Lower leg skin (tissue), 4 donors: Measurements from ENCODE around the gene MYH9. TPM values are rescaled to one million over a fixed set of nuclear protein-coding genes. Genes with fewer than 3 reads are reported as not detected.

Experiments used
- DNase-seq, 2 donors: peaks; one replicate each; pipeline ENCODE4 v3.0.0-alpha.2; 2019; ENCODE audit warnings: low spot score in 2 of 2
- H3K4me3 ChIP-seq: fragments of 200-600 bp; sonication (generic); 2 replicates; pipeline ENCODE4 v1.5.1; 2017; ENCODE audit warnings: mild to moderate bottlenecking, low read depth; ENCODE audit not compliant: poor library complexity, severe bottlenecking
- POLR2A ChIP-seq, 2 donors: fragments of 450-650 bp; IDR thresholded peaks; one replicate each; pipeline ENCODE4 v1.6.1; 2016 to 2017; ENCODE audit warnings: antibody characterized with exemption in 2 of 2, mild to moderate bottlenecking in 1 of 2, moderate library complexity in 1 of 2
- WGBS, 2 donors: methylation state at CpG; one replicate each; pipeline ENCODE4 v1.1.5; 2018; 5-methylcytosine and 5-hydroxymethylcytosine counted together
- intact Hi-C: fragments of 100-400 bp; cut with DNase I; formaldehyde crosslinking; loops from one replicate; pipeline ENCODE4 v1.15.0; 2023; ENCODE audit warnings: low total_unique reads
- total RNA-seq, 4 donors: library from RNA; depleted of rRNA; stranded (reverse); fragments of >200 nt; gene quantifications; one replicate each; pipeline ENCODE4 v1.1.0, GENCODE V29; 2016
- TF ChIP-seq, protein P1 (sequence below), 3 donors: fragments of 450-650 bp; IDR thresholded peaks; one replicate each; pipeline ENCODE4 v1.5.1; 2016; ENCODE audit warnings: antibody characterized with exemption in 3 of 3, mild to moderate bottlenecking in 3 of 3, moderate library complexity in 2 of 3

Gene MYH9
- total RNA-seq, 4 donors from 2014 or later = 258 to 335 (median 307) TPM

DNA sequence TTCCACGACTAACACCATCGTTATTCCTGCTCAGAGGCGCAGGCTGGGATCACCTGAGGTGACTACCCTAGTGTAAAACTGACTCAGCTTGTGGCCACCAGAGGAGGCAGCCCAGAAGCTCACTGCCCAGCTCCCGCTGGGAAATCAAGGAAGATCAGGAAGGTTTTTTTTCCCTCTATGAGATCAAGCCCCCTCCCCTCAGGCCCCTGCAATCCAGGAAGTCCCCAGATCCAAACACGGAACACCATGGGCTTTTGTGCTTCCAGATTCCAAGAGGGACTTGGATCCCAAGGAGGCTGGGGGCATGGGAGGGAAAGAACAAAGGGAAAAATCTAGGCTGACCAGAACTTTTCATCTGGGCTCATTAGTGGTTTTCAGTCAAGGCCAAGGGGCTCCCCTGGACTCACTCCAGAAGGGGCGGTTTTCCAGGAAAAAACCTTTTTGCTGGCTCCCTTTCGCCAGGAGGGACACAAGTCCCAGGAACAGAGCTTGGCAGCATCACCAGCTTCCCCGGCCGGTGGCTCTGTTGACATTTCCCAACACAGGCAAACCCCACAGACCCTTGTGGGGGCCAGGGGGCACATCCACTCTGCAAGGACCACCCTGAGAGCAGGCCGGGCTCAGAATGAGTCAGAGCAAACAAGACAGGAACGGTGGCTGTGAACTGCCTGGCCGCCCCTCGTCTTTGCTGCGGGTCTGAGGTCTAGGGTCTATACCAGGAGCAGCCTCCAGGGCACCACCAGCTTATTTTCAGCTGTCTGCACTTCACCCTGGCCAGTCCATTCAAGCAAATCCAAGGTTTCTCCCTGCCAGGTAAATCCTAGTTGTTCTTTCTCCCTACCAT is 36.8 kb downstream of the MYH9 start:
- no peak overlapping the region for H3K4me3 ChIP-seq
- intact Hi-C loops = no loop called here
- 52 to 53% methylated on average over 14 of the region's 14 CpGs for WGBS, 2 donors
- no peak for DNase-seq
- no peak for TF ChIP-seq POLR2A (IDR thresholded peaks at IDR 0.05)
- TF ChIP-seq, protein P1, sequence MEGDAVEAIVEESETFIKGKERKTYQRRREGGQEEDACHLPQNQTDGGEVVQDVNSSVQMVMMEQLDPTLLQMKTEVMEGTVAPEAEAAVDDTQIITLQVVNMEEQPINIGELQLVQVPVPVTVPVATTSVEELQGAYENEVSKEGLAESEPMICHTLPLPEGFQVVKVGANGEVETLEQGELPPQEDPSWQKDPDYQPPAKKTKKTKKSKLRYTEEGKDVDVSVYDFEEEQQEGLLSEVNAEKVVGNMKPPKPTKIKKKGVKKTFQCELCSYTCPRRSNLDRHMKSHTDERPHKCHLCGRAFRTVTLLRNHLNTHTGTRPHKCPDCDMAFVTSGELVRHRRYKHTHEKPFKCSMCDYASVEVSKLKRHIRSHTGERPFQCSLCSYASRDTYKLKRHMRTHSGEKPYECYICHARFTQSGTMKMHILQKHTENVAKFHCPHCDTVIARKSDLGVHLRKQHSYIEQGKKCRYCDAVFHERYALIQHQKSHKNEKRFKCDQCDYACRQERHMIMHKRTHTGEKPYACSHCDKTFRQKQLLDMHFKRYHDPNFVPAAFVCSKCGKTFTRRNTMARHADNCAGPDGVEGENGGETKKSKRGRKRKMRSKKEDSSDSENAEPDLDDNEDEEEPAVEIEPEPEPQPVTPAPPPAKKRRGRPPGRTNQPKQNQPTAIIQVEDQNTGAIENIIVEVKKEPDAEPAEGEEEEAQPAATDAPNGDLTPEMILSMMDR (IDR thresholded peaks at IDR 0.05) = no peak

DNA sequence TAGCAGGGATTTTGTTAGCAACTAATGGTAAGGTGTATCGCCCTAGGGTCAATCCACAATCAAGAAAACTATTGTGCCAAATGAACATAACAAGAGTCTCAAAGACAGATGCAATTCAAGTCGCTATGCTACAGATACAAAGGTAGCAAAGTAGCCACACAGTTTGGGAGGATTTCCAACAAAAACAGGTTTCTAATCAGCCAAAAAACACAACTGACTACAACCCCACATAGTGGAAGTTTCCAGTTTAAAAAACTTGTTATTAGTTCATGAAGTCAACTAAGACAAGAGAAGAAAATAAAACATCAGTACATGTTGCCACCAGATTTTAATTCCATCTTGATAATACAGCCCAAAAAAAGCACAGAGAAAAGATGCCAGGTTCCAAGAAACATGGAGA is 38.0 kb downstream of the MYH9 start:
- no peak for TF ChIP-seq POLR2A (IDR thresholded peaks at IDR 0.05)
- TF ChIP-seq, protein P1 (IDR thresholded peaks at IDR 0.05) = no peak
- intact Hi-C loops = no loop called here
- 84 to 90% methylated on average over 2 of the region's 2 CpGs for WGBS, 2 donors
- no peak for DNase-seq
- no peak overlapping the region for H3K4me3 ChIP-seq

DNA sequence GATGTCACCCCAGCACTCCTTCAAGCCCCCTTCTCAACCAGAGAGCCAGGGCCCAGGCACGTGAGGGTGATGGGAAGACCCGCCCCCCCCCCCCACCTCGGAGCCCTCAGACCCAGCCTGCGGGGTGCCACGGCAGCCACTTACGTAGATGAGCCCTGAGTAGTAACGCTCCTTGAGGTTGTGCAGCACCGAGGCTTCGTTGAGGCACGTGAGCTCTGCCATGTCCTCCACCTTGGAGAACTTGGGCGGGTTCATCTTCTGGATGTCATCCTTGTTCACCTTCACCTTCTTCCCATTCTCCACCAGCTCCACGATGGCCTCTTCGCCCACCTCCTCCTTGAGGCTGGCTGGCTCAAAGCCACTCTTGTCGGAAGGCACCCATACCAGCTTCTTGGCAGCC is 39.0 kb downstream of the MYH9 start:
- intact Hi-C loops = no loop called here
- no peak overlapping the region for H3K4me3 ChIP-seq
- 76 to 86% methylated on average over 14 of the region's 14 CpGs for WGBS, 2 donors
- TF ChIP-seq POLR2A (IDR thresholded peaks at IDR 0.05) = no peak
- TF ChIP-seq, protein P1 (IDR thresholded peaks at IDR 0.05) = no peak
- no peak for DNase-seq

DNA sequence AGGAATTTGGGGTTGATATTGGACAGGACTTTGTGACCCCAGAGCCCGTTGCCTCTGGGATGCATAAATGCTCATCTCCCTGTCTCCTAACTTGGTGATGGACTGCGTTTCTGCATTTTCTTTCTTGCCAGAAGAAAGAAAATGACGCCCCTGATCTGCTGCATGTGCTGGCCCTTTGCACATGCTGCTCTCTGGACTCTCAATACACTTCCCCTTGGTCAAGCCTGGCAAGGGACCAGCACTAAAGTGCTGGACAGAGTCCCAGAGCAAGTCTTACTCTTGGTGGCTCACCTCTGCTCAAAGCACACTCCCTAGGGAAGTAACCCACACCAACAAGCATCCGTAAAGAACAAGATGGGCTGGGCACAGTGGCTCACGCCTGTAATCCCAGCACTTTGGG is 40.7 kb downstream of the MYH9 start:
- TF ChIP-seq, protein P1 (IDR thresholded peaks at IDR 0.05) = no peak
- TF ChIP-seq POLR2A (IDR thresholded peaks at IDR 0.05) = no peak

DNA sequence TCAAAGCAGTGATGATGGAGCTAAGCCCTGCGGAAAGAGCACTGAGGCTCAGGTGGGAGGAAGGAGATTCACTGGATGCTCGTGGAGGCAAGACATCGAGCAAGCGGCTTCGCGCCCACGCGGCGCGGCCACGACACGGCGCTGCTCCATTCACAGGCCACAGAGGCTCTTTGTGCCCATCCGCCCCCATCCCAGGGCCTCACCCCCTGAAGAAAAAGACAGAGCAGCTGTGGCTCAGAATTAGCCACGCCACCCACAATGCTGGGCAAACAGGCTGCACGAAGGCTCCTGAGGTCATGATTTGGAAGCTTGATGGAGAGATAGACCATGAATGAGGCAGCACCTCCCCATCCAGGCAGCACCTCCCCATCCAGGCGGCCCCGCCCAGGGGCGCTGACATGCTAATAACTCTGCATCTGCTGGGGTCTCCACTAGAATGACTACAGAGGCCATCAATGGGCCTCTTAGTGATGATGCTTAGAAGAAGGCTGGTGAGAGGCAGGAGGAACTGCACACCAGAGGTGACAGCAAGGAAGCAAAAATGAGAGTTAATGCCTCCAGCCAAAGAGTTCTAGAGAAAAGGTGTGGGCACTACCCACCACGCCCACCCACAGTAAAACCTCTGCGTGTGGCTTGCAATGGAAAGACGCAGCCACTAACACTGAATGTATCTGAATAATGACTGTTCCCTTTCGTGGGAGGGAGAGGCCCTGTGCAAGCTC is 43.5 kb downstream of the MYH9 start:
- TF ChIP-seq, protein P1 (IDR thresholded peaks at IDR 0.05) = no peak
- no peak for TF ChIP-seq POLR2A (IDR thresholded peaks at IDR 0.05)
- WGBS, 2 donors = 66 to 67% methylated on average over 23 of the region's 23 CpGs
- intact Hi-C loops = no loop called here
- H3K4me3 ChIP-seq = no peak overlapping the region
- no peak for DNase-seq

More for the DNA sequence above, 40.7 kb downstream of the MYH9 start:
- no peak overlapping the region for H3K4me3 ChIP-seq
- no peak for DNase-seq
- intact Hi-C loops = no loop called here
- 72 to 80% methylated on average over 5 of the region's 5 CpGs for WGBS, 2 donors
